ENCODE results near the gene TNRC6C.

DNA sequence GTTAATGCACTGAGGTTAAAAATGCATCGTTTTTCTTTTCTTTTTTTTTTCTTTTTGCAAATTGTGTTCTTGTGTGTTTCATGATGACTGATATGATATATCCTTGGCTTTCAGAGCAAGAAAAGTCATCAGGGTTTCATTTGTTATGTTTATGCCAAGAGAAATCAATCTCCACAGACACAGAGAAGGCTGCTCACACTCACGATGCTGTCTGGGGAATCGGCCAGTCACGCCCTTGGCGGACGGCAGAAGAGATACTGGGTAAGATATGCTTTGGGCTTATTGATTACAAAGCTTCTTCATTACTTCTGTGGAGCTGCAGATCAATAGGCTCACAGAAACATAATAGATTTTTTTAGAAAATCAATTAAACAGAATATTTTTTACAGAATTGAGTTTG is 42.2 kb upstream of the TNRC6C start:
- TF ChIP-seq KLF13 (tag; IDR thresholded peaks at IDR 0.05; ENCODE audit: borderline replicate concordance, low read depth) (no peak), CTCF (IDR thresholded peaks at IDR 0.05 in 2 of 3, conservative IDR thresholded peaks at IDR 0.05 in 1 of 3; ENCODE audit: insufficient read depth in 2 of 3, low read depth in 1 of 3, low read length in 3 of 3) (no peak), ERF (CRISPR knock-in tag; IDR thresholded peaks at IDR 0.05) (no peak), ELF1 (tag; IDR thresholded peaks at IDR 0.05) (no peak), CREB1 (IDR thresholded peaks at IDR 0.05) (no peak), CREB1 (CRISPR knock-in tag; IDR thresholded peaks at IDR 0.05) (no peak), POLR2A (conservative IDR thresholded peaks at IDR 0.05) (no peak), SP1 (CRISPR knock-in tag; IDR thresholded peaks at IDR 0.05) (no peak), MEF2A (IDR thresholded peaks at IDR 0.05; ENCODE audit: control insufficient read depth, low read depth, low read length) (no peak)
- TF ChIP-seq, protein P1, sequence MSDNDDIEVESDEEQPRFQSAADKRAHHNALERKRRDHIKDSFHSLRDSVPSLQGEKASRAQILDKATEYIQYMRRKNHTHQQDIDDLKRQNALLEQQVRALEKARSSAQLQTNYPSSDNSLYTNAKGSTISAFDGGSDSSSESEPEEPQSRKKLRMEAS (CRISPR knock-in tag; IDR thresholded peaks at IDR 0.05) = no peak
- TF ChIP-seq, protein P2, sequence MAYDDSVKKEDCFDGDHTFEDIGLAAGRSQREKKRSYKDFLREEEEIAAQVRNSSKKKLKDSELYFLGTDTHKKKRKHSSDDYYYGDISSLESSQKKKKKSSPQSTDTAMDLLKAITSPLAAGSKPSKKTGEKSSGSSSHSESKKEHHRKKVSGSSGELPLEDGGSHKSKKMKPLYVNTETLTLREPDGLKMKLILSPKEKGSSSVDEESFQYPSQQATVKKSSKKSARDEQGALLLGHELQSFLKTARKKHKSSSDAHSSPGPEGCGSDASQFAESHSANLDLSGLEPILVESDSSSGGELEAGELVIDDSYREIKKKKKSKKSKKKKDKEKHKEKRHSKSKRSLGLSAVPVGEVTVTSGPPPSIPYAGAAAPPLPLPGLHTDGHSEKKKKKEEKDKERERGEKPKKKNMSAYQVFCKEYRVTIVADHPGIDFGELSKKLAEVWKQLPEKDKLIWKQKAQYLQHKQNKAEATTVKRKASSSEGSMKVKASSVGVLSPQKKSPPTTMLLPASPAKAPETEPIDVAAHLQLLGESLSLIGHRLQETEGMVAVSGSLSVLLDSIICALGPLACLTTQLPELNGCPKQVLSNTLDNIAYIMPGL (CRISPR knock-in tag; IDR thresholded peaks at IDR 0.05) = no peak
